Left lung (tissue), 10 donors: ENCODE data around the gene SLC25A36. TPM values are rescaled to one million over a fixed set of nuclear protein-coding genes. Genes with fewer than 3 reads are reported as not detected.
A peak's percentile ranks its signal among the peaks of the same experiment; 100 is the strongest.

Experiments used
- ATAC-seq: fragments of 200-7000 bp; cut with Tn5 transposase; one replicate; pipeline ENCODE4 v1.9.1; 2020; ENCODE audit warnings: moderate library complexity
- DNase-seq, 4 donors: peaks; one replicate each; pipeline ENCODE4 v3.0.0-alpha.2; 2013 to 2020
- H3K27ac ChIP-seq, 2 donors: fragments of 200-600 bp; sonication (generic) in 1 of 2; one replicate each; pipeline versions ENCODE4 v1.5.0 to v1.8.0; 2020 to 2021
- H3K27me3 ChIP-seq, 2 donors: fragments of 200-600 bp; sonication (generic) in 1 of 2; one replicate each; pipeline versions ENCODE4 v1.5.0 to v1.8.0; 2020 to 2021
- H3K36me3 ChIP-seq, 2 donors: fragments of 200-600 bp; sonication (generic) in 1 of 2; one replicate each; pipeline versions ENCODE4 v1.5.0 to v1.8.0; 2020 to 2021
- H3K4me1 ChIP-seq, 2 donors: fragments of 200-600 bp; one replicate each; pipeline ENCODE4 v1.8.0; 2021
- H3K4me3 ChIP-seq, 2 donors: fragments of 200-600 bp; sonication (generic) in 1 of 2; one replicate each; pipeline versions ENCODE4 v1.5.0 to v1.8.0; 2020 to 2021; ENCODE audit warnings: mild to moderate bottlenecking in 1 of 2
- H3K9me3 ChIP-seq, 2 donors: fragments of 200-600 bp; sonication (generic) in 1 of 2; one replicate each; pipeline versions ENCODE4 v1.5.0 to v1.8.0; 2020 to 2021
- intact Hi-C, 2 donors: fragments of 100-400 bp; cut with DNase I; formaldehyde crosslinking; loops; one replicate each; pipeline versions ENCODE4 v1.11.2 to v1.14.2; 2022
- polyA plus RNA-seq, 6 donors: library from polyadenylated mRNA; unstranded; fragments of 120-200 nt; gene quantifications; one replicate each; pipeline ENCODE4 v1.2.1, GENCODE V29; 2013; ENCODE audit not compliant: insufficient read length in 6 of 6
- total RNA-seq, 2 donors: library from RNA; stranded (reverse); fragmentation: NEBNext Ultra II Directional; extraction: Animal tissue kit (Norgen Biotek cat#: 25700); gene quantifications; one replicate each; pipeline ENCODE4 v1.2.1, GENCODE V29; 2021
- TF ChIP-seq, protein P1 (sequence below), 2 donors: fragments of 200-600 bp; sonication (generic) in 1 of 2; IDR thresholded peaks; one replicate each; pipeline versions ENCODE4 v1.5.0 to v1.8.0; 2021; ENCODE audit warnings: antibody characterized with exemption in 2 of 2
- donor health status: DM: no; HTN: yes; CAD: no.
- donor health status: DM: no; HTN: no; CAD: no.

The SLC25A36 gene
- total and polyA plus RNA-seq, 8 donors, result 53.3 to 215 (median 174) TPM

GRCh38 chr3:140916603-140917002 lies 25.0 kb upstream of the SLC25A36 start:
- H3K9me3 ChIP-seq, result no peaks in the 10 kb centered on the region
- ATAC-seq, result no peak
- TF ChIP-seq, protein P1, sequence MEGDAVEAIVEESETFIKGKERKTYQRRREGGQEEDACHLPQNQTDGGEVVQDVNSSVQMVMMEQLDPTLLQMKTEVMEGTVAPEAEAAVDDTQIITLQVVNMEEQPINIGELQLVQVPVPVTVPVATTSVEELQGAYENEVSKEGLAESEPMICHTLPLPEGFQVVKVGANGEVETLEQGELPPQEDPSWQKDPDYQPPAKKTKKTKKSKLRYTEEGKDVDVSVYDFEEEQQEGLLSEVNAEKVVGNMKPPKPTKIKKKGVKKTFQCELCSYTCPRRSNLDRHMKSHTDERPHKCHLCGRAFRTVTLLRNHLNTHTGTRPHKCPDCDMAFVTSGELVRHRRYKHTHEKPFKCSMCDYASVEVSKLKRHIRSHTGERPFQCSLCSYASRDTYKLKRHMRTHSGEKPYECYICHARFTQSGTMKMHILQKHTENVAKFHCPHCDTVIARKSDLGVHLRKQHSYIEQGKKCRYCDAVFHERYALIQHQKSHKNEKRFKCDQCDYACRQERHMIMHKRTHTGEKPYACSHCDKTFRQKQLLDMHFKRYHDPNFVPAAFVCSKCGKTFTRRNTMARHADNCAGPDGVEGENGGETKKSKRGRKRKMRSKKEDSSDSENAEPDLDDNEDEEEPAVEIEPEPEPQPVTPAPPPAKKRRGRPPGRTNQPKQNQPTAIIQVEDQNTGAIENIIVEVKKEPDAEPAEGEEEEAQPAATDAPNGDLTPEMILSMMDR (IDR thresholded peaks at IDR 0.05), result no peak
- no peaks in the 10 kb centered on the region for H3K4me1 ChIP-seq
- no peak for DNase-seq
- H3K27ac ChIP-seq, result no peak overlapping the region
- H3K36me3 ChIP-seq, result no peaks in the 10 kb centered on the region
- no peak overlapping the region for H3K4me3 ChIP-seq
- intact Hi-C loops, result no loop called here
- H3K27me3 ChIP-seq, result peaks cover 0 to 7% of the 10 kb centered on the region in 2 donors

DNA sequence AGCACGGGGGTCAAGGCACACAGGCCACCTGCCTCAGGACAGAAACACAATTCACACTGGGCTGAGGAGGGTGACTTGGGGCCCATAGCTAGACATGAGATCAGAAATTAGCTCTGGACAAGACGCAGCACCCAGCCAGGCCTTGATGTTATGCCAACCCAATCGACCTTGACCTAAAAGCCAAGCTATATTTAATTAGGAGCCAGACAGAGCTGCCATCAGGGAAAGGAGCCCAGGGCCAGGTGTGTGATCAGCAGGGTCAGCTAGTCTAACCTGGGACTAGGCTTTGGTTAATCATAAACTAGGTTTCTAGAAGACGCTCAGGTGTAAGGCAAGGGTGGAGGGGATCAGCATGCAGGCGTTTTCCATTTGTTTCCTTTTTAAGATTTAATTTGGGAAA lies 23.9 kb upstream of the SLC25A36 start:
- H3K4me3 ChIP-seq, result no peak overlapping the region
- intact Hi-C loops, result no loop called here
- DNase-seq, result no peak
- H3K4me1 ChIP-seq, result no peaks in the 10 kb centered on the region
- H3K27me3 ChIP-seq, result peaks cover 0 to 7% of the 10 kb centered on the region in 2 donors
- H3K27ac ChIP-seq, result no peak overlapping the region
- TF ChIP-seq, protein P1 (IDR thresholded peaks at IDR 0.05), result no peak
- H3K36me3 ChIP-seq, result no peaks in the 10 kb centered on the region
- no peak for ATAC-seq
- no peaks in the 10 kb centered on the region for H3K9me3 ChIP-seq

- ATAC-seq, result no peak
- H3K4me3 ChIP-seq, result no peak overlapping the region
- TF ChIP-seq, protein P1 (IDR thresholded peaks at IDR 0.05), result no peak
- H3K27ac ChIP-seq, result no peak overlapping the region
- intact Hi-C loops, result no loop called here
- peaks cover 0 to 7% of the 10 kb centered on the region in 2 donors for H3K27me3 ChIP-seq
- H3K36me3 ChIP-seq, result no peaks in the 10 kb centered on the region
- no peaks in the 10 kb centered on the region for H3K9me3 ChIP-seq
- no peak for DNase-seq
- no peaks in the 10 kb centered on the region for H3K4me1 ChIP-seq
These were observed 21.6 kb upstream of the SLC25A36 start for GRCh38 chr3:140920029-140920428.

DNA sequence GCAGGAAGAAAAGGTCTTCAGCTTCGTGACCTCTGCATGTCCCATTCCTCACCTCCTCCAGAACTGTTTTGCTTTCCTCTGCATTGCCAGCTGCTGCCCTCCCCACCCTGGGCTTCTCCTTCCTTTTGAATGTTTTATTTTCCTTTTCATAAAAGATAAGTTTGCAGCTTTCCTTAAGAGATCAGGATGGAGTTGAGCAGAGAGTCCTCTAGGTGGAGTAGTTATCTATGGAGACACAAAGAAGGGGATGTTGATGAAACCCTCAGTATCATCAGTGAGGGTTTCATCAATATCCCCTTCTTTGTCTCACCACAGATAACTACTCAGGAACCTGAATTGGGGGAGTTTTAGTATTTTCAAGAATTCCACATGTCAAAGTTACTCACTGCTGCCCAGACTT lies 19.0 kb upstream of the SLC25A36 start:
- Histone ChIP-seq H3K4me1 (no peaks in the 10 kb centered on the region), H3K9me3 (no peaks in the 10 kb centered on the region), H3K4me3 (no peak overlapping the region), H3K27me3 (peaks cover 0 to 4% of the 10 kb centered on the region in 2 donors), H3K36me3 (no peaks in the 10 kb centered on the region), H3K27ac (no peak overlapping the region)
- DNase-seq (no peak), ATAC-seq (no peak)
- intact Hi-C loops, result no loop called here
- TF ChIP-seq, protein P1 (IDR thresholded peaks at IDR 0.05), result peak; percentile 11 to 22

DNA sequence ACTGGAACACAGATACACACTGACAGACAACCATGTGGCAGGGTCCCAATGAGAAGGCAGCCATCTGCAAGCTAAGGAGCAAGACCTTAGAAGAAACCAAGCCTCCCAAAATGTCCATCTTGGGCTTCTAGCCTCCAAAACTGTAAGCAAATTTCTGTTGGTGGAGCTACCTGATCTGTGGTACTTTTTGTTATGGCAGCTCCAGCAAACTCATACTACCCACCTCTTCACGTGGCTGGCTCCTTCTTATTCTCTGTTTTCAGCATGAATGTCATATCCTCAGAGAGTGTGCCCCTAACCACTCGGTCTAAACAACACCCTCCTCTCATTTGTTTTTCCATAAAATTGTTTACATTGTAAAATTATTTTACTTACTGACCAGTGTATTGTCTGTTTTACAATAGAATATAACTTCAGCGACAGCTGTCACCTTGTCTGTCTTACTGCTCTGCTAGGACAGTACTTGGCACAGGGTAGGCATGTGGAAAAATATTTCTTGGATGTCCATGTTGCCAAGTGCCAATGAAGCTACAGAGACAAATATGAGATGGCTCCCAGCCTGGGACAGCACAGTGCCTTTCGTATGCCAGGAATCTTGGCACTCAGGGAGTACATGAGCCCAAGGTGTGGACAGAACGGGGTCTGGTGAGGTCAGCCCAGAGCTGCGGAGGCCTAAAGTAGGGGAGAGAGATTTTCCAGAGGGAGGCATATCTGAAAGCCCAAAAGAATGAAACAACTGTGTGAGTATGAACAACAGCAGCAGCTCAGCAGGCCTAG lies 17.4 kb upstream of the SLC25A36 start:
- H3K4me3 ChIP-seq, result no peak overlapping the region
- H3K9me3 ChIP-seq, result no peaks in the 10 kb centered on the region
- ATAC-seq (no peak), DNase-seq (no peak)
- H3K4me1 ChIP-seq, result no peaks in the 10 kb centered on the region
- no peak overlapping the region for H3K27ac ChIP-seq
- no peaks in the 10 kb centered on the region for H3K36me3 ChIP-seq
- intact Hi-C loops, result no loop called here
- H3K27me3 ChIP-seq, result no peaks in the 10 kb centered on the region
- TF ChIP-seq, protein P1 (IDR thresholded peaks at IDR 0.05), result no peak
